NCI-H1092 (cell line): Measurements from ENCODE around the gene HNRNPUL1.
A peak's percentile ranks its signal among the peaks of the same experiment; 100 is the strongest.
"Not testable (repeated sequence)": the region's sequence is repeated elsewhere in the genome, so short reads cannot be mapped to it uniquely, and the experiment has no call there.

Experiments used
- DNase-seq: peaks from one replicate; lab custom pipeline; 2025; lab: John Stamatoyannopoulos, UW

The HNRNPUL1 gene

DNA sequence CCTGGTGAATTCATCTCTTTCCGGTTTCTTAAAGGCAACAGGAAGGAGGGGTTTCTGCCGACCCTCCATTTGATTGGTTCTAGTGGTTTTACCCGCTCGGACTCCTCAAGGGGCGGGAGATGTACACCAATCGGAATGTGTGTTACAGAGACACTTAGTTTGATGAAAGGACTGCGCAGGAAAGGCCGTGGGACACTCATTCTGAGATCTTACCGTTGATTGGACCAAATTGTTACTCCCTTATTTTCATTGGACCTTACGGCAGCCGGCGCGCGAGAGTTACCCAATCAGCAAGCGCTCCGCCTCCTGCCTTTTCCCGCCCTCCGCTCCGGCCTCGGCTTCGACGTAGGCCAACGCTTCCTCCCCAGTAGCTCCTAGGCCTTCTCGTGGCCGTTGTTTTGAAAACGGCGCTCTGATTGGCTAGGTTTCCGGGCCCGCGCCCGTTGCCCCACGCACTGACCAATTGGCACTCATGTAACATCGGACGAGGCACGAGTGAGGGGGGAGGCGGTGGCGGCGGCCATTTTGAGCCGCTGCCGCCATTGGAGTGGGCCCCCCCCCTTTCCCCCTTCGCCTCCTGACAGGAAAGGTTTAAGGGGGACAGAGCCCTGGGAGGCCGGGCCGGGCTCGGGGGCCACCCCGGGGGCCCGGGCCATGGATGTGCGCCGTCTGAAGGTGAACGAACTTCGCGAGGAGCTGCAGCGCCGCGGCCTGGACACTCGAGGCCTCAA, at the start of gene HNRNPUL1:
HNRNPUL1 (plus strand) TSS at position 523 of the 731 bp plus-strand sequence; CDS start at position 655, 132 bp downstream.
- DNase-seq = peak; percentile 99

DNA sequence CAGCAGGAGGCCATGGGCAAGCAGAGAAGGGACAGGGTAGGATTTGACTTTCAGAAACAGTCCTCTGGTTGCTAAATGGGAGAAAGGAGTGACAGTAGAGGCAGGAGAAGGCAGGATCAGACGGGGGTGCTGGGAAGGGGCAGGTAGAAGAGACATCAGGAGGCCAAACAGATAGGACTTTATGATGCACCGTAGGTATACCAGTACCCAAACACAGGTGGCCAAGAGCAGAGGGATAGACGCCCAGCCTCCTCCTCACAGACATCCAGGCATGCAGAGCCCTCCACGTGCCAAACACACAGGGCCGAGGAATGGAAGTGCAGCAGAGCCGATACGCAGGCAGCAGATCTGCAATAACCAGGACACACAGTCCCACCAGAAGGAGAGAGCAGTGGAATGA, 46.4 kb upstream of the HNRNPUL1 start:
- no peak for DNase-seq

- DNase-seq = no peak
Measured at GRCh38 chr19:41218249-41218614, 45.9 kb upstream of the HNRNPUL1 start.

DNA sequence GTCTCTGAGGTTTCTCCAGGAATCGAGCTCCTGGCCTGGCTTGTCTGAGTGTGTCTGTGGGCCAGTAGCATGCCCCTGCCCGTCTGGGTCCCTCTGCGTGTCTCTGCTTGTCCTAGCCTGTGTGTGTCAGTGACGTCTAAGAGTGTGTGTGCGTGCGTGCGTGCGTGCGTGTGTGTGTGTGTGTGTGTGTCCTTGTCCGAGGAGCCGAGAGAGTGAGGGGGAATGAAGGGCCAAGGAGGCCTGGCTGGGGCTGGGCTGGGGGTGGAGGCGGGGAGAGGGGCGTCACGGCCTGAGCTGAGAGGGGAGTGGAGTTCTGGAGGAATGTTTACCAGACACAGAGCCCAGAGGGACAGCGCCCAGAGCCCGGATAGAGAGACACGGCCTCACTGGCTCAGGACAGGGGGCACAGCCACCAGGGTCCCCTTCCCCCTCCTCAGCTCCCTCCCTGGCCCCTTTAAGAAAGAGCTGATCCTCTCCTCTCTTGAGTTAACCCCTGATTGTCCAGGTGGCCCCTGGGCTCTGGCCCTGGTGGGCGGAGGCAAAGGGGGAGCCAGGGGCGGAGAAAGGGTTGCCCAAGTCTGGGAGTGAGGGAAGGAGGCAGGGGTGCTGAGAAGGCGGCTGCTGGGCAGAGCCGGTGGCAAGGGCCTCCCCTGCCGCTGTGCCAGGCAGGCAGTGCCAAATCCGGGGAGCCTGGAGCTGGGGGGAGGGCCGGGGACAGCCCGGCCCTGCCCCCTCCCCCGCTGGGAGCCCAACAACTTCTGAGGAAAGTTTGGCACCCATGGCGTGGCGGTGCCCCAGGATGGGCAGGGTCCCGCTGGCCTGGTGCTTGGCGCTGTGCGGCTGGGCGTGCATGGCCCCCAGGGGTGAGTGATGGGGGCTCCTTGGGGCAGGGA, 45.3 kb upstream of the HNRNPUL1 start, which contains the start of gene AXL:
AXL (plus strand) TSS at position 609 of the 893 bp plus-strand sequence; CDS start at position 779, 170 bp downstream.
- no peak for DNase-seq

DNA sequence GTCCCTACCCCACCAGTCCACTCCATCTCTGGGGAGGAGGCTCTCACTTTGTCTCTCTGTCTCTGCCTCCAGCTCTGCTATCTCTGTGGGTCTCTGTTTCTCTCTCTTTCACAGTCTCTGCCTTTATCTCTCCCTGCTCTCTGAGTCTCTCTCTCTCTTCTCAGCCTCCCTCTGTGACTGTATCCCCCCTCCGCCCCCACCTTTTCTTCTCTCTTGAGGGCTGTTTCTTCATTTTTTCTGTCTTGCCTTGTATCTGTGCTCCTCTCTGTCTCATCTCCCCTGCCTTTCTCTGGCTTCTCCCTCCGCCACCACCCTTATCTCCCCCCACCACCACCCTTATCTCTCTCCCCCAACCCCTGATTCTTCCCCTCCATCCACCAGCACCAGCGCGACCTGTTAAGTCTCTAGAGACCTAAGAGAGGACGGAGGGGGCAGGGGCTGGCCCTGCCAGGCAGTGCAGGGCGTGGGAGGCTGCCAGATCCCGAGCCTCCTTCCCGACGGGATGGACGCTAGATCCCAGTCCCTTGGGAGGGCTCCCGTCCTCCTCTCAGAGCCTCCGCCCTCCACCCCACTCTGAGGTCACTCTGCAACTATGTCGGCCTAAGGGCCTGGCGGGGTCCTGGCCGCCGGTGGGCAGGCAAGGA, 44.1 kb upstream of the HNRNPUL1 start:
- no peak for DNase-seq

DNA sequence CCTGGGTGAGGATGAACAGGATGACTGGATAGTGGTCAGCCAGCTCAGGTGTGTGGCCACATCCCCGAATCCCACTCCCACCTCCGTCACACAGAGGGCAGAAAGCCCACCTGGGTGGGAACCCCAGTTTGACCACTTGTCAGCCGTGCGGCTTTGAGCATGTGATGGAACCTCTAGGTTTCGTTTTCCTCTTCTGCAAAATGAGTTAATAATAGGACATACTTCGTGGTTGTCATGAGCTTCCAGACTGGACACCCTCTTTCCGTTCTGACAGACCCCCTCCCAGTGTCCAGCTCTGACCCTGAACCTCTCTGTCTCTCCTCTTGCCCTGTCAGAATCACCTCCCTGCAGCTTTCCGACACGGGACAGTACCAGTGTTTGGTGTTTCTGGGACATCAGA, 43.4 kb upstream of the HNRNPUL1 start:
- no peak for DNase-seq

DNA sequence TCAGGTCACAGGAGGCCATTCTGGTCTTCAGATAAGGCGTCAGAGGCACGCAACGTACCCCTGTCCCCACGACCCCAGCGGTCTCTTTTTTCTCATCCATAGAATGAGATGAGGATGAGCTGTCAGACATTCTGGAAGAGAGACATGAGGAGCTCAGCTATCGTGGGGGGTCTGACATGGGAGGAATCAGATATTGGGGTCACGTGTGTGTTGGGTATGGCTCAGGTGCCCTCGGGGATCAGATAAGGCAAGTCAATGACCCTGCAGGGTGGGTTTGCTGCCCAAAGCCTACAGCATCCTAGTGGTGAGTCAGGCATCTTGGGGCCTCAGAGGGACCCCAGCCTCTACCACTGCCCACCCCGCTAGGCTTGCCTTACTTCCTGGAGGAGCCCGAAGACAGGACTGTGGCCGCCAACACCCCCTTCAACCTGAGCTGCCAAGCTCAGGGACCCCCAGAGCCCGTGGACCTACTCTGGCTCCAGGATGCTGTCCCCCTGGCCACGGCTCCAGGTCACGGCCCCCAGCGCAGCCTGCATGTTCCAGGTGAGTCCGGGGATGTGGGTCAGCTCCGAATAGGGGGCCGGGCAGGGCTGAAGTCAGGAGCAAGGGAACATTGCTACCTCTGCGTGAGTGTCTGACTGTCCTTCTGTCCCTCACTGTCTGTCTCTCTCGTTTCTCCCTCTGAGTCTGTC, 42.5 kb upstream of the HNRNPUL1 start:
- DNase-seq = no peak

- no peak for DNase-seq
Measured at GRCh38 chr19:41222240-41222639, 41.9 kb upstream of the HNRNPUL1 start.

GRCh38 chr19:41223431-41224234, 40.5 kb upstream of the HNRNPUL1 start:
- no peak for DNase-seq

- DNase-seq = no peak
Measured at GRCh38 chr19:41224632-41225031, 39.5 kb upstream of the HNRNPUL1 start.

GRCh38 chr19:41225238-41226052, 38.7 kb upstream of the HNRNPUL1 start:
- DNase-seq = no peak

DNA sequence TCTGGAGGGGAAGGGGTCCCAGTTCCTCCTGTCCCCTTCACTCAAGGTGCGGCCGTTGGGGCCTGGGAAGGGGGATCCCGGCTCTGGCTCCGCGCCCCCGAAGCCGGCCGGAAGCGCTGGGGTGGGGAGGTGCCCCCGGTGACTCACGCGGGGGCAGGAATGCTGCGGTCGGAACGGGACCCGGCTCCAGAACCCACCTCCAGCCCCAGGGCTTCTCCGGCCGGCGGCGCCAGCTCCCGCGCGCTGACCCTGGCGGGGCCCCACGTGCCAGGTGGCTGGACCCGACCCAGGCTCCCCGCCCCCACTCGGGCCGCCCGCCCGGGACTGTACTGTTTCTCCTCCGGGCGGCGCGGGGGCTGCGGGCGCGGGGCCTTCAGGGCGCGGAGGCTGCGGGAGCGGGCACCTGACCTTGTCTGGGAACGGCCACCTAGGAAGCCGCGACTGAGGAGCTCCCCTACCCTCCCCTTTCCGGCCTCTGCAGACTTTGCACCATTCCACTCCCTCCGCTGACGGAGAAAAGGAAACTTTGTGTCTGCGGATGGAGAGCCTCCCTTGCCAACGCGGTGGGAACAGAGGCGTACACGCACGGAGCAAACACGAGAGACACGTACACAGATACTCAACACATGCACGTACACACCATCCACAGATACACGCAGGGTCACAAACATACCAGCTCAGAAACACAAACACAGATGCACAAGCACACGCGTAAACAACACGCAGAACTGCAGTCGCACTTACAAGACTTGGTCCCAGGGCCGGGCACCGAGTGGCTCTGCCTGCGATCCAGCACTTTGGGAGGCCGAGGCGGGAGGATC, 37.9 kb upstream of the HNRNPUL1 start:
- no peak for DNase-seq

- DNase-seq = no peak
Measured at GRCh38 chr19:41226874-41227390, 37.2 kb upstream of the HNRNPUL1 start.

DNA sequence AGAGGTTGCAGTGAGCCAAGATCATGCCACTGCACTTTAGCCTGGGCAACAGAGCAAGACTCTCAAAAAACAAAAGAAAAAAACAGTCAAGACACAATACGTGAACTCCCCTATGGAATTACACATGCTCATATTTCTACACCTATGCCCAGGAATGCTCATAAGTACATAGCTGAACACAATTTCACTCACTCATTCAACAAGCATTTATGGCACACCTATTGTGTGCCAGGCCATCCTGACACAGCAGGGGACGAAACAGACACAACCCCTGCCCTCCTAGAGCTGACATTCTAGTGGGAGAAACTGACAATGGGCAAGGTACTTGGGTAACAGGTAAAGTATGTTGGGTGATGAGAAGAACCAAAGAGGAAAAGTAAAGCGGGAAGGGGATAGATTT, 35.7 kb upstream of the HNRNPUL1 start:
- no peak for DNase-seq

GRCh38 chr19:41229338-41229737, 34.8 kb upstream of the HNRNPUL1 start:
- not testable (repeated sequence) for DNase-seq

DNA sequence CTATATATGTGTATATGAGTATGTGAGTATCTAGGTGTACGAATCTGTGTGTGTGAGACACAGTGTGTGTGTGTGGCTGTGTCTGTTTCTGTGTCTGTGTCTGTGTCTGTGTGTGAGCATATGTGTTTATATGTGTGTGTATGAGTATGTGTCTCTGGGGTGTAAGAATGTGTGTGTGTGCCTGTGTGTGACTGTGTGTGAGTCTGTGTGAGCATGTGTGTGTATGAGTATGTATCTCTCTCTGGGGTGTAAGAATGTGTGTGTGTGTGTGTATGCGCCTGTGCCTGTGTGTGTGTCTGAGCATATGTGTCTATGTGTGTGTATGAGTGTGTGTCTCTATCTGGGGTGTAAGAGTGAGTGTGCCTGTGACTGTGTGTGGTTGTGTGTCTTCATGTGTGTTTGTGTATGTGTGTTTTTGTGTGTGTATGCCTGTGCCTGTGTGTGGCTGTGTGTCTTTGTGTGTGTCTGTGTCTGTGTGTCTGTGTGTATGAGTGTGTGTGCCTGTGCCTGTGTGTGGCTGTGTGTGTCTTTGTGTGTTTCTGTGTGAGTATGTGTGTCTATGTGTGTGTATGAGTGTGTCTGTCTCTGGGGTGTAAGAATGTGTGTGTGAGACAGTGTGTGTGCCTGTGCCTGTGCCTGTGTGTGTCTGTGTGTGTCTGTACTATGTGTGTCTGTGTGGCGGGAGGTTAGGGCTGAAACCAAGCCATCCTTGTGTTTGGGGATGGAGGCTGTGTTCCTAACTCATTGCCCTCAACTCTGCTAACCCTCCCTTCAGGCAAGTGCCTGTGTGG, 33.9 kb upstream of the HNRNPUL1 start:
- no peak for DNase-seq

DNA sequence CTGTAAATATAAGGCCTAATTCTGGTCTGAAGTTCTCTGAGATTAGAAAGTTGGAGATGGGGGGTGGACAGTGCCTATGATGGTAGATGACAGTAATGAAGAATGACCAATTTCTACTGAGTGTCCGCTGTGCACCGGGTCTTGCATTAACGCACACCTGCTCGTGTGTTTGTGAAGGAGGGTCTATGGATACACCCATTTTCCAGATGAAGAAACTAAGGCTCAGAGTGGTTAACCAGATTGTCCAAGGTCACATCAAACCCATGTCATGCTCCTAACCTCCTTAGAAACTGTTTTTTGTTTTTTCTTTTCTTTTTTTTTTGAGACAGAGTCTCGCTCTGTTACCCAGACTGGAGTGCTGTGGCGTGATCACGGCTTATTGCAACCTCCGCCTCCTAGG, 31.5 kb upstream of the HNRNPUL1 start:
- no peak for DNase-seq

GRCh38 chr19:41233748-41234240, 30.4 kb upstream of the HNRNPUL1 start:
- DNase-seq = no peak
